Measurements from ENCODE around the gene PPTC7.
"Not testable (repeated sequence)": the region's sequence is repeated elsewhere in the genome, so short reads cannot be mapped to it uniquely, and the experiment has no call there.

The PPTC7 gene

DNA sequence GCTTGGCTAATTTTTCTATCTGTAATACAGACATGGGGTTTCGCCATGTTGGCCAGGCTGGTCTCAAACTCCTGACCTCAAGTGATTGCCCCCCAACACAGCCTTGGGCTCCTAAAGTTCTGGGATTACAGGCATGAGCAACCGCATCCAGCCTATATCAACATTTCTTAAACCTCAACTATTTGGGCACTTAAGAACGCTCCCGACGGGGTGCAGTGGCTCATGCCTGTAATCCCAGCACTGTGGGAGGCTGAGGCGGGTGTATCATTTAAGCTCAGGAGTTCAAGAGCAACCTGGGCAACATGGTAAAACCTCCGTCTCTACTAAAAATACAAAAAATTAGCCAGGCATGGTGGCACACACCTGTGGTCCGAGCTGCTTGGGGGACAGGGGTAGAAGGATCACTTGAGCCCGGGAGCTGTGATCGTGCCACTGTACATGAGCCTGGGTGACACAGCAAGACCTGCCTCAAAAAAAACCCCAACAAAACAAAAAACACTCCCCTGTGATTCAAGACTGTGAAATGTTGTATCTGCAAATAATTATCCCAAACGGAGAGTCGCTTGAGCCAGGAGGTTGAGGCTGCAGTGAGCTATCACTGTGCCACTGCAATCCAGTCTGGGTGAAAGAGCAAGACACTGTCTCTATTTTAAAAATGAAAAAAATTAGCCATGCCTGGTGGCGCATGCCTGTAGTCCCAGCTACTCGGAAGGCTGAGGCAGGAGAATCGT is 21.5 kb downstream of the PPTC7 start:
- no peak for DNase-seq (ENCODE audit: low read depth)

DNA sequence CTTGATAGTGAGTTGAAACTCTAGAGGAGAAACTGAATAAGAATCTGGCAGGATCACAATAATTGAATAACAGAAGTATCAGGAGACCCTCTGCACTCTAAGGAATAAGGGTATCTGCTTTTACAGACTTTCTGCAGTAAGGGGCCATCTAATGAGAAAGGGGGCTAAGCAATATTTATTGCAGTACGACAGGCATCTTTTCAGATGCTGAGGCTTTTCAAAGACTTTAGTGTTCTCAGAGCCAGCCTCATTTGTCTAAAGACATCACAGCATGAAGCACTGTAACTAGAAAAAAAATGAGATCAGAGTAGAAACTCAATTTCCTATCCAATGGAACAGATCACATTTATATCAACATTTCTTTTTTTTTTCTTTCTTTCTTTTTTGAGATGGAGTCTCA is 22.2 kb downstream of the PPTC7 start:
- DNase-seq (ENCODE audit: low read depth), result no peak

DNA sequence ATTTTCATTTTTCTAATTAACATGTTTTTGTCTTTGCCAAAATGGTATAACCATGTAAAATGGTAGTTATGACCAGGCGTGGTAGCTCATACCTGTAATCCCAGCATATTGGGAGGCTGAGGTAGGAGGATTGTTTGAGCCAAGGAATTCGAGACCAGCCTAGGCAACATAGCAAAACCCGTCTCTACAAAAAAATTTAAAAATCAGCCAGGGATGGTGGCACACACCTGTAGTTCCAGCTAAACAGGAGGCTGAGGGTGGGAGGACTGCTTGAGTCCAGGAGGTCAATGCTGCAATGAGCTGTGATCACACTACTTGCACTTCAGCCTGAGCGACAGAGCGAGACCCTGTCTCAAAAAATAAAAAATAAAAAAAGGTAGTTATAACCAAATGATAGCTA is 23.1 kb downstream of the PPTC7 start:
- DNase-seq (ENCODE audit: low read depth), result no peak

DNA sequence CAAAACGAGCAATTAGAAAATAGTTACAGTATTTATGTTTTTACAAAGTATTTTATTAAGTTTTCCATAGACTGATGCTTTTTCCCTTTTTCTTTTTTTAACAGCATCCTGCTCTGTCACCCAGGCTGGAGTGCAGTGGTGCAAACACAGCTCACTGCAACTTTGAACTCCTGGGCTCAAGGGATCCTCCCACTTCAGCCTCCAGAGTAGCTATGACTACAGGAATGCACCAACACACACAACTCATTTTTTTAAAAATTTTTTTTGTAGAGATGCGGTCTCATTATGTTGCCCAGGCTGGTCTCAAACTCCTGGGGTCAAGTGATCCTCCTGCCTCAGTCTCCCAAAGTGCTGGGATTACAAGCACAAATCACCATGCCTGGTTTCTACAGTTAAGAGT is 24.2 kb downstream of the PPTC7 start:
- not testable (repeated sequence) for DNase-seq (ENCODE audit: low read depth)

DNA sequence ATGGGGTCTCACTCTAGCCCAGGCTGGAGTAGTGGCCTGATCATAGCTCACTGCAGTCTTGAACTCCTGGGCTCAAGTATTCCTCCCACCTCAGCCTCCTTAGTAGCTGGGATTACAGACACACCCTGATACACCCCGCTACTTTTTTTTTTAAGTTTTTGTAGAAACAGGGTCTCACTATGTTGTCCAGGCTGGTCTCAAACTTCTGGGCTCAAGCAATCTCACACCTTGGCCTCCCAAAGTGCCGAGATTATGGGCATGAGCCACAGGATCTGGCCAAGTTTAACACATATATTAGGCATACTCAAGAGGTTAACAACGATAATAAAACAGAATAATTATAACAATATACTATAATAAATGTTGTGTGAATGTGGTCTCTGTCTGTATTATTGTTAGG is 25.8 kb downstream of the PPTC7 start:
- no peak for DNase-seq (ENCODE audit: low read depth)

DNA sequence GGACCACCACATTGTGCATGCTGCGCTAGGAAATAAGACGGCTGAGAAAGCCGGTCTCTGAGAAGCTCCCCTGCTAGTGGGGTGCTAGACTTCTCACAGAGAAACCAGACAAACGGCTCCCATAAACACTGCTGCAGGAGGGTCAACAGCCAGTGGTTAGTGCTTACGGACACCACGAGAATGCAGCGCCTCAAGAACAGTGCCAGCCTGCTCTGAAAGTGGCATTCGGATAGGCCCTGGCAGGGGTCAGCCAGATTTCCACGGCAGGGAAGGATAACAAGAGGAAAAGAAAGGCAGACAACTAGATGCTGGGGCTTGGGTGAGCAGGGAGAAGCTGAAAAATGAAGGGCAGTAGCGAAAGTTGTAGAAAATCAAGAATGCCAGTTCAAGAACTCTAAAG is 26.4 kb downstream of the PPTC7 start:
- DNase-seq (ENCODE audit: low read depth), result no peak

DNA sequence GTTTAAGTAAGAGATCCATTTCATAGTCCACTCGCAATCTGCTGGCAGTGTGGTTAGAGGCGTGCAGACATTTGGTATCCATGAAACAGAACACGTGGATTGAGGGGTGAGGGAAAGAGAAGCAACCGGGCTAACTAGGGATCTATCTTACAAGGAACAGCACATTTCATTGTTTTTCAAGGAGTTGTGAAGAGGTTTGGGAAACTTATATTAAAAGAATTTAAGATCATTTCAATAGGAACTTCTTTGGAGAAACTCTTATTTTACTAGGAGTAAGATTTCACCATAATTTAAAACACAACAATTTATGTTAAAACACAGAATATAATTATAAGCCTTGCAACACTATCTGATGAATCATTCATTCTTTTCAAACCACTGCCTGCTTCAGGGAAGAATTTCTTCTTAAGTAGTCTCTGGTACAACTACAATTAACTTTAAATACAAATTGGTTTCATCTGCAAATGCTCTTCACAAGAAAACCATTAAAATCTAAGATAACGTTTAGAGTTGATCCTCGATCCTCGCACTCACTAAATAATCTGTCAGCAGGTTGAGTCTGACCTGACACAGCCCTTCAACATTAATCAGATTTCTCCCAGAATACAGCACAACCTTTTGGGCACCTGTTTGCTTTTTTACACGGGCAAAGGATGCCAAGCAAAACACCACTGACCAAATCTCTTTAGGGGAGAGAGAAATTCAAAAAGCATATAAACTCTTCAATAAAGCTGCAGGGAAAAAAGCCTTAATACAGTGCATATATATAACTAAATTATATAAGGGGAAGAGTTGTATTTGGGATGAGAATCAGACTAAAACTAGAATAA is 27.3 kb downstream of the PPTC7 start:
- no peak for DNase-seq (ENCODE audit: low read depth)

DNA sequence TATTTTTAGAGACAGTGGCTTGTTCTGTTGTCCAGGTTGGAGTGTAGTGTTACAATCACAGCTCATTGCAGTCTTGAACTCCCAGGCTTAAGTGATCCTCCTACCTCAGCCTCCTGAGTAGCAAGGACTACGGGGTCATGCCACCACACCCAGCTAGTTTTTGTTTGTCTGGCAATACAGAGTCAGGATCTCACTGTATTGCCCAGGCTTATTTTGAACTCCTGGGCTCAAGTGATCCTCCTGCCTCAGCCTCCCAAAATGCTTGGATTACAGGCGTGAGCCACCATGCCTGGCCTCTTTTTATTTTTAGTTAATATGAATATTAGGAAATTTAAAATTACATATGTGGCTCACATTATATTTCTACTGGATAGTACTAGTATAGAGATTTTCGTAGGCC is 28.9 kb downstream of the PPTC7 start:
- DNase-seq (ENCODE audit: low read depth), result no peak

DNA sequence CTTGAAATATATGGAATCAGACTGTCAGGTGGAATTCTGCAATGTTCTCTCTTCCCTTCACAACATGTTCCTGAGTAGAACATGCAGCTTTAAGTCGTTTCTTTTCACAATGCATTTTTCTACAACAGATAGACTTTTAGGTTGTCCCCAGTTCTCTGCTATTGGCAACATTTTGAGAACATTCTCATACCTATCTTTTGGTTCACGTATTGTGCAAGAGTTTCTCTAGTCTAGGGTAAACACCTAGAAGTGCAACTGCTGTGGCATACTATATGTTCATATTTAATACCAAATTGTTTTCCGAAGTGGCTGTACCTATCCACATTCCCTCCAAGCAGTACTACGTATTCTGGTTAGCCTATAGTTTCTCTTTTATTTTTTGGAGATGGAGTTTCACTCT is 32.1 kb downstream of the PPTC7 start:
- DNase-seq (ENCODE audit: low read depth), result no peak

DNA sequence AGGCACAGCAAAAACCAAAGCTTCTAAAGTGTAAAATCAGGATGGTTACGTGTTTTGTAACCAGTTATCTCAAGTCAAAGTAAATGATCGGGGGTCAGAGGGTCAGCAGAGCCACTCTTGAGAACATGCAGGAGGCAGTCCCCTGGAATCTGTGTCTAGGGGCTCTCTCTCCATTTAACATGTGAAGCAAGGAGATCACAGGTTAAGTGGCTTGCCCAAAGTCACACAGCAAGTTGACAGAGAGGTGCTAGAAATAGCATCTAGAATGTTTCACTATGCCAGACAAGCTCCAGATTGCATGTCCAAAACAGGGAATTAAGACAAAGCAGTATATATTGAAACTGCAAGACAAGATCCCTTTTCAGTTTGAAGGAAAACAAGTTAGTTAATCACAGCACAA is 33.4 kb downstream of the PPTC7 start:
- no peak for DNase-seq (ENCODE audit: low read depth)

DNA sequence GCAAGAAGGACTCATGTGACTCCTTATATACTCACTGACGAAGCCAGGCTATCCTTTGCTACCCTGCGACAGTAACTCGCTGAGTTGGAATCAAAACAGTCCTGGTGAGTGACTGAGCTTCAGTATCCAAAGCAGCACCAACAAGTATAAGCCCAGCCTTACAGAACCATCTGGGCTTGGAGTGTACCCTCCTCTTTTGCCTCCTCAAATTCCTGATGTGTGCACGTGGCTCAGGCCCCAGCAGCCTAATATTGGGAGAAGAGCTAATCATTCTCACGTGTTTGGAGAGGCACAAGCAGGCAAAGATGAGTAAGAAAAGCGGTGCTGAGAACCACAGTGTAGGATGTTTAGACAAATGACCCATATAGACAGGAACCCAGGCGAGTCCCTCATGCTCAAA is 34.4 kb downstream of the PPTC7 start:
- no peak for DNase-seq (ENCODE audit: low read depth)

DNA sequence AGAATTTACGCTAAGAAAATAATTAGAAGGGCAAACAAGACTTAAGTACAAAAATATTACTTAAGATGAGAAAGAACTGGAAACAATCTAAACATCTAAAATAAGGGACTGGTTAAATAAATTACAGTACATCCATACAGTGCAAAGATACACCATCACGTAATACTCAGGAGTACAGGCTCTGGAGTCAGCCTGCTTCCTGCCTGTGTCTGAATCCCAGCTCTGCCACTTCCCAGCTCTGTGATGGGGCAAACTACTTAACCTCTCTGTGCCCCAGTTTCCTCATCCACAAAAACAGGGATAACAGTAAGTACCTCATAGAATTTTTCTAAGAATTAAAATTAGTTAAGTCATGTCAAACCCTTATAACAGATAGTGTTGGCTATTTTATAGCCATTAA is 36.0 kb downstream of the PPTC7 start:
- DNase-seq (ENCODE audit: low read depth), result no peak

DNA sequence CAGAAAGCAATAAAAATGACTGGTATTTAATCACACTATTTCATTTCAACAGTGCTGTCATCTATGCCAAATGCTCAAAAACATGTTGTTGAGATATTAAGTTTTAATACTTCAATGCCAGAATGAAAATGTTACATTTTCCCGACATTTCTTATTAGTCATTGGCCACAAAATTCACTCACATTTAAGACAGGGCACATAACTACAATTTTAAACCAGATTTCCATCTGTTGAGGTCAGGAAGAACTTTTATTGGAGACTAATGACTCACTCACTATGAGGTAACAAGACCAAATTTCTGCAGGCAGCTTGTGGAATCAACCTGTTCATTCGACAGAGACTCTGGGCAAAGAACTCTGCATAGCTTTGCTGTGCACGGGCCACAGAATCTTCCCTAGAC is 36.8 kb downstream of the PPTC7 start:
- DNase-seq (ENCODE audit: low read depth), result no peak

DNA sequence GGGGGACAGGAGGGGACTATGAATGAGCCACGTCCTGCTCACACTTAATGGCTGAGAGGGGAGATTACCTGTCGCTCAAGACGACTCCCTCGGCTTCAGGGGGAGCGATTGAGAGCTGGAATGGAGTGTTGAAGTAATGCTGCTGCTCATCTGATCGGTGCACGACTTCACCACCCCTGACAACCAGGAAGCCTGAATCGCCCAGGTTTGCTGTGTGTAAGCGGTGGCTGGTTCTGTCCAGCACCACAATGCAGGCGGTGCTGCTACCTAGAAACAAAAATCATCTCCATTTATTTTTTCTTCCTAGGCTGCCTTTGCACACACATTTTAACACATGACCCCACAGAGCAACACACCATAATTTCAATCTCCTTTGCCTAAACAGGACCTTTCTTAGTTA is 37.3 kb downstream of the PPTC7 start:
- no peak for DNase-seq (ENCODE audit: low read depth)

DNA sequence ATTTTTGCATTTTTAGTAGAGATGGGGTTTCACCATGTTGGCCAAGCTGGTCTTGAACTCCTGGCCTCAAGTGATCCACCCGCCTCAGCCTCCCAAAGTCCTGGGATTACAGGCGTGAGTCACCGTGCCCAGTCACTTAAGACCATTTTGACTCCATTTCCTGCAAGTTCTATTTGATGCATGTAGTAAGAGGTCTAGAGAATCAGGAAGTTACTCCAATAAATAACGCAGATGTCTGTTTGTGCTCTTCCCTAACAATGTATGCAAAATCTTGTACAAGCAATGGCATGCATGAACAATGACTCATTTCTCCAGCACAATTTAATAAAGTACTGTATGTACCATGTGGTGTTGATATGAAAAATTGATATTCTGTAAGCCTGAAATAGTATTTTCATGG is 37.9 kb downstream of the PPTC7 start:
- not testable (repeated sequence) for DNase-seq (ENCODE audit: low read depth)

DNA sequence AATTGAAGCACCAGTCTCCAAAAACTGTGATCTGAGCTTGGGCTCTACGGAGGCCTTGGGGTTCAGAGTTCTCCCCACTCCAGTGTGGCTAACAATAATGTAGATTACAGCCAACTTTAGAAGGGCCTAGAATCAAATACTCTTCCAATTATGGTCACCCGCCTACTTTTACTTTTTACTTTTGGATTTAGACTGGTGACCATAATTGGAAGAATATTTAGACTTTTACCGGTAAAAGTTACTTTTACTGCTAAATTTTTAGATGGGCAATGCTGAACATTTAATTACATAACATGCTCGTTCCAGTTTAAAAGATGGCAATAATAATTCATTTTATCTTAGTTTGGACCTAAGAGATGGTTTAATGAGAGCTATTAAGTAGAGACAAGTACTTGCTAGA is 39.2 kb downstream of the PPTC7 start:
- no peak for DNase-seq (ENCODE audit: low read depth)

DNA sequence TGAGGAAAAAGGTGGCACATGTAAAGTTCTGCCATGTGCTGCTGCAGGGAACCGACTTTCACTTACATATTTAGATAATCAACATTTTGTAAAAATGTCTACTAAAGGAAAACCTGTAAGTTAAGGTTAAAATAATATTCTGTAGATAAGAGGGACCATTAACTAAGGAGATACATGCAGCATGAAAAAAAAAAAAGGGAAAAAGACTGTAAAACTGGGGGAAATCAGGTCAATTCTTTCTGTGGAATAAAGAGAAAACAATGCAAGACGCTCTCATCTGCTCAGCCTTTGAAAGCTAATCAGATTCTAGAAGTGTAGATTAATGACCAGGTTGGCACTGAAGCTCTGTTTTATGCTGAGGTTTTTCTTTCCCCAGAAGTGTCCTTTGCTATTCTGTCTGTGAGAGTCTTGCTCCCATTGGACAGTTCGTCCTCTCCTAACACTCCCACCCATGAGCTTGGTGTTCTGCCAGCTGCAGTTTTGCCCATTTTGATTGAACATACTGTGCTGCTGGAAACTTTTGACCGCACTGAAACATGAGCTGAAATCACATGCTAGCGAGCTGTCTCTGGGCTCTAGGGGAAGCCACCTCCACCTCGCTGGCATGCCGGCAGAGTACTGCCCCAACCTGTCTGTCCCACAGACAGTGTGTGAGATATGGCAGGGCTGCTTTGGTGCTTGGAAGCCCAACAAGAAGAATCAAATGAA is 39.7 kb downstream of the PPTC7 start:
- no peak for DNase-seq (ENCODE audit: low read depth)

DNA sequence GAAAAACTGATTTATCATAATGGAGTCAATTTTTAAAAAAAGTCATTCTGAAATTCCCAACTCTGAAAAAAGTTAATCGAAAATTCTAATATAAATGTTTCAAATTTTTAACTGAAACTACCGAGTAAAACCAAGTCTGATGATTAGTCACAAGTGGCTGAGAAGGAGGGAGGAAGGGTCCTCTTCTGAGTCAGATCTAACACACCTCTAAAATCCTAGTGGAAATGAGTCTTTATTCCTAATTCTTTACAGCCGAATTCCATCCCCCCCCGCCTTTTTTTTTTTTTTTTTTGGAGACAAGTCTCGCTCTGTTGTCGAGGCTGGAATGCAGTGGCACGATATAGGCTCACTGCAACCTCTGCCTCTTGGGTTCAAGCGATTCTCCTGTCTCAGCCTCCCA is 43.1 kb downstream of the PPTC7 start:
- DNase-seq (ENCODE audit: low read depth), result no peak

DNA sequence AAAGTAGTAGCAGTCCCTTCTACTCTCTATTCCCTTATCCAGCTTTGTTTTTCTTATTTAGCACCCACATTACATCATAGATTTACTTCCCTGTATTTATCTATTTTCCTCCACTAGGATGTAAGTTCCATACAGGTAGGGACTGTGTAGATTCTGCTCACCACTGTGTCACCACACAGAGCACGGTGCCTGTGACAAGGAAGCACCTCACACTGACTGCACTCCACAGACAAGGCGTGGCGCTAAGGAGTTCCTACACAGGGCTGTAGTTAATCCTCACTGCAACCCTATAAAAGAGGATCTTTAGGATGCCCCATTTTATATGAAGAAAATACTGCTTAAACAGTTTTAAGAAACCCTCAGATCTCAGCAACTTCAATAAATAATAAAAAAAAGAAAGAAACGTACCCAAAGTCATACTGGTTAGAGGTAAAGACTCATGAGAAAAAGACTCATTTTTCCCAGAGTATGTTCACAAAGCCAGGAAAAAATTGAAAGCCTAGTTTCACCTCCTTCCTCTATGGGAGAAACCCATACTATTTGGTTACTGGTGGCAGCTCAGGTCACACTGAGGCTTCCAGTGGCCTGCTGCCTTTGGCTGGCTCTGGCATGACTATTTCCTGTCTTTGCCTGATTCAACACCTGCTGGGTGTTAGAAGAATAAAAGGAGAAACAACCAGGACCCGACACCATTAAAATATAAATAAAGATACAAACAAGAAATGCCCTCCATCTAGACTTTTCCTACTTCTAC is 44.1 kb downstream of the PPTC7 start:
- no peak for DNase-seq (ENCODE audit: low read depth)

DNA sequence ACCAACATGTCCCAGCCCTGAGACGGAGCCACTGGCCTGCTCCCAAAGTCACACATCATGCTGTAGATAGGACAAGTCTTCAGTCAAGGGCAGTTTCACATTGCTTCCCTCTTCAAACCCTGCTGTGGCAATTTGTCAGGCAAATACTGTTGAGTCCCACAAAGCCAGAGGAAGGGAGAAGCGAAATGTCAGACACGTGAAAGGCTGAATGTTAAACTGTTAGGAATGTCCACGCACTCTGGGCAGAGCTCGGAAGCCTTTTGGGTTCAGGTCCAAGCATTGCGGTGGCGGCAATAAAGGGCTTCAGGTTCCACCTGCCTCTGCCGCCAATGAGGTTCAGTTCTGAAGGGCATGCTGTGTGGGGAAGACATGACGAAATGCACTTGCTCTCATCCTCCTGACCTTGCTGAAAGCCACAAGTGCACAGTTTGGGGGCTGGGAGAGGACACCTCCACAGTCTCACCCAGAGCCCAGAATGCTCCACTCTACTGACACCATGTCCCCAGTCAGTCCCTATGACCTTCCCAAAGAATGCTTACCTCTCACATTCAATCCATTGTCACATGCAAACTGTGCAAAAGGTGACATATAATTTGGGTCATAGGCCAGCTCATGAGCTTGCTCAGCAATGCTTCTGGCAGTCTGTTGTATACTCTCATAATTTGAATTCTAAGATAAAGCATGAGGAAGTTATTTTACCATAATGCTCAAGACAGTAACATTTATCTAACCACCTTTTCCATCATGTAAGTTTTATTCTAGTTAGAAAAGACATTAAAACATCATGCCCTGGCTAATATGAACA is 45.3 kb downstream of the PPTC7 start:
- DNase-seq (ENCODE audit: low read depth), result no peak

DNA sequence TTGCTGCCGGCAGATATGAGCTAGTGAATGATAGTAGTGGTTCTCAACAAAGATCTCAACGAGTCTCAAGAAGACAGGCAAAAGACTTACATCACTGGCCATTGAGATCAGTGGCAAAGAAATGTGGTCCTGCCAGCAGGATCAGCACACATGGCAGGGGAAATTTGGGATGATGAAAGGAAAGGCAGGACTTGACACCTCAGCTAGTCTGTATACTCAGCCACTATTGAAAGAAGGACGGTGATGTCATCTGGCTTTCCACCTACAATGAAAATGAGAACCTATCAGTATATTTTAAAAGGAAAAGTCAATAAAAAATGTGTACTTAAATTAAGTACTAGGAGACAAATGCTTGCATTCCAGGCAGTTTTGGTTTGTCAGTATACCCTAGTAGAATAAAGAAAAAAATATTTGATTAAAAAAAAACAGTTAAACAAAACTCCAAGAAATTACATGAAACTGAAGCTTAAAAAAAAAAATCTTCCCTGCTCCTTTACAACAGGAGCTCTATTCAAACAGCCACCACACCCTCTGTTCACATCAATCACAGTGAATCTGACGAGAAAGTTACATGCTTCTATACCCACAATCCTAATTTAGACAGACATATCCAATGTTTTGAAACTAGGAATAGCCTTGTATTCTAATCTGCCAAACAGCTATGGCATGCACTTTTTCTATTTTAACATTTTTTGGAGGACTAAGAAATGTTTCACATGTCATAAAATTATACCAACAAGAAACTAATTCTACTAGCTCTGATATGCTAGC is 46.1 kb downstream of the PPTC7 start:
- no peak for DNase-seq (ENCODE audit: low read depth)
